ENCODE data around the gene NEDD4L.

GRCh38 chr18:58339890-58340289, 295.9 kb downstream of the NEDD4L start:
- TF ChIP-seq ZNF274 (IDR thresholded peaks at IDR 0.05; ENCODE audit: low read depth, low read length) (no peak), SUZ12 (IDR thresholded peaks at IDR 0.05; ENCODE audit: extremely low read depth, insufficient read depth, insufficient read length) (no peak)

Data from NT2/D1 (cell line).